HG03571 (cell line): ENCODE measurements around the gene ME3.
"Not testable (repeated sequence)": the region's sequence is repeated elsewhere in the genome, so short reads cannot be mapped to it uniquely, and the experiment has no call there.

Experiments used
- ATAC-seq: cut with Tn5 transposase; IDR thresholded peaks from one replicate; pipeline ENCODE4 v1.9.1; 2021; ENCODE audit not compliant: unreplicated experiment

Gene ME3

DNA sequence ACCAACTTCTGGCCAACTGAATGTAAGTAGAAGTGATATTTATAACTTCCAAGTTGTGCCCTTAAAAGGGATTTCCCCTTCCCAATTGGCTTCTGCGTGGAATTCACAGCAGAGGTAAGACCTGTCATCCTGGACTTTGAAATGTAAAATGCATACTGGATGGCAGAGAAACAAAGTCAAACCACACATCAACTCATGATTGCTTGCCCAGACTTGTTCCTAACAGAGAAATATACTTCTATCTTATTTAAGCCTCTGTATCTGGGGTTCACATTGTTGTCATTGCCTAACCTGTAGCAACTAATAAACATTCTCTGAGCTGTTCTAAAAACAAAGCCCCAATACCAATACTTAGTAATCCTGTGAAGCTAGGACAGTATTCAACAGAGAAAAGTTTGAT lies 6.2 kb downstream of the ME3 start:
- no peak for ATAC-seq

- no peak for ATAC-seq
Measured at GRCh38 chr11:86664930-86665329, 7.5 kb downstream of the ME3 start.

- no peak for ATAC-seq
Measured at GRCh38 chr11:86663761-86664160, 8.7 kb downstream of the ME3 start.

- ATAC-seq: no peak
Measured at GRCh38 chr11:86663291-86663690, 9.1 kb downstream of the ME3 start.

DNA sequence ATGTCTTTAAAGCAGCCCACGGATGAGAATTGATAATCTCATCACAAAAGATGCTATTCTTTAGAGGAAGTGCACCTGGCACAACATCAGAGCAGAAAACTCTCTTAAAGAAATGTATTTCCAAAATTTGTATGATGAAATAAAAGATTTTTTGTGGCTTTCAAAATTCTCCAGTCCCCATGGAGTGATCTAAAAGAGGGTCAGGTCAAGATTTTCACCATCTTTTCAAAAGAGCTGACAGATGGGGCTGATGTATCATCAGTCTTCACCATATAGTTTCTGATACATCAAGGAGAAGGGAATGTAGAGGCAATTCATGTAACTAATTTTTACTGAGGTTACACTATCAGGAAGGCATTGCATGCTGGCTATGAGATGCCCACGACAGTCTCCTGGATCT lies 11.7 kb downstream of the ME3 start:
- no peak for ATAC-seq

DNA sequence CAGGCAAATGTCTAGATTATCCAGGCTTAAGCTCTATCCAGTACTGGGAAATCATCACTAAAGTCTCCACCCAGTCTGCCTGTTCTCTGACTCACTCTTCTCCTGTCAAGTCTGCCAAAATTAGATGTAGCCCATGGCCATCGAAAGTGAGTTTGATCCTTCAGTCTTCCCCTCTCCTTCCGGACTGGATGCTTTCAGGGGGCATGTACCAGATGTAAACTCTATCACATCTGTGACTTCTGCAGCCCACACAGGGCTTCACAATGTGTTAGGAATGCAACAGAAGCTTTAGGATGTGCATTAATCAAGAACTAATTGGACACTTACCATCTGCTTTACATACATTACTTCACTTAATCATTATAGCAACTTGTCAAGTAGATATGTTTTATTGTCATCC lies 12.3 kb downstream of the ME3 start:
- ATAC-seq: no peak

DNA sequence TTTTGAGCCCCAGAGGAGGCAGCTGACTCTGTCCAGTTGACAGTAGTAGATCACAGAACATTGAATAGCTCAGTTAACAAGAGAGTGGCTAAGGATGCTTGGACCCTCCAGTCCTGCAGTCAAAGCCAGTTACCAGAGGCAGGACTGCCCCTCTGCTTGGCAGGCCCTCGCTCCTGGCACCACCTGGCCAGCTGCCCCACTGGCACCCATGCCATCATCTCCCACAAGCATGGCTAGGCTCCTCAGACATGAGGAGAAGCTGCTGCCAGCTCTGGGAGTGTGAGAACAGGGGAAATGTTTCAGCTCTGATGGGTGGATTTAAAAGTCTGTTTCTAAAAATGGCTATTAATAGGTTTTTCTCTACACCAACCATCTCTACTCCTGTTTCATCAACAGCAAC lies 13.9 kb downstream of the ME3 start:
- ATAC-seq: no peak

GRCh38 chr11:86645212-86645611 lies 27.2 kb downstream of the ME3 start:
- not testable (repeated sequence) for ATAC-seq

GRCh38 chr11:86644291-86644690 lies 28.1 kb downstream of the ME3 start:
- ATAC-seq: no peak

GRCh38 chr11:86641537-86642261 lies 30.7 kb downstream of the ME3 start:
- ATAC-seq: no peak

GRCh38 chr11:86639137-86639536 lies 33.3 kb downstream of the ME3 start:
- ATAC-seq: no peak

DNA sequence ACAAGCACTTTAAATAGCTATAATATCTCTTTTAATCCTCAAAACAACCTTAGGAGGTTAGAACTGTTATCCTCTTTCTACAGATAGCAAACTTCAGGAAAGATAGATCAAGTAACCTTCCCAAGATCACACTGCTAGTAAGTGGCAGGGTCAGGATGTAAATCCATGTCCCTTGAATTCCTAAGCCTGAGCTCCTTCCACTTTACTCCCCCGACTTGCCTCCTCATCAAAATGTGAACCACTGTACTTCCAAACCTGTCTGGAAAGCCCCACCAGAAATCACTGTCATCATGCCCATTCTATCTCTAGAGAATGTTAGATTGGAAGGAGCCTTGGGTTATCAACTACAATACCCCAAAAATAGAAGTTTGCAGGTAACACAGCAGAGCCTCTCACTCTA lies 33.7 kb downstream of the ME3 start:
- no peak for ATAC-seq

DNA sequence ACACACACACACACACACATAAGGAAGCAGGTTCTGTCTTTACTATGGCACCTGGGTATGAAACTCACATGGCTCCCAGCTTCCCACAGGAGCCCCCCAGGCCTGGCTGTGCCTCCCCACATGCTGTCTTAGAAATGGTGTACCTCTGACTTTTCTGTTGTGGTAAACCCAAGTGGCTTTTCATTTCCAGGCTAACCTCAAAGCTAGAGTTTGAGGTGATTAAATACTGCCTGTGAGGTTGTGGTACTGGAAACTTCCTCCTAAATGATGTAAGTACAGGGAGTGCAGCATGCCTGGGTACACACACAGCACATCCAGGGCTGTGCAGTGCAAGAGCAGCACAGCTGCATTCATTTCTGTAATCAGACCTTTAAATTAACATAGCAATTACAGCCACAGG lies 34.4 kb downstream of the ME3 start:
- no peak for ATAC-seq

DNA sequence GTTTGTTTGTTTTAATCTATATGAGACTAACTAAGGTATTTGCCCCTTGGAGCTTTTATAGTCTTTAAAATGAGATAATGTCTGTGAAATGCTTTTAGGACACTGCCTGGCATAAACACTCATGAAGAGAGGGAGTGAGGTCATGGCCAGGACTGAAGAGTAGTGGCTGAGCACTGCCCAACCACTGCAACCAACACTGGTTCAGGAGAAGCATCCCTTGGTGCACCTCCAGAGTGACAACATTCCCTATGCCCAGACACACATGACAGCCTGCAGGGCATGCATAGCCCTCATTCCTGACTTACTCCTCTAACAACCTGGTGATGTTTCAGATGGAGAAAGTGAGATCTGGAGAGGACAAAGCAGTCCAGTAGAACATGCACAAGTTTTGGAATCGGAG lies 36.1 kb downstream of the ME3 start:
- ATAC-seq: no peak

DNA sequence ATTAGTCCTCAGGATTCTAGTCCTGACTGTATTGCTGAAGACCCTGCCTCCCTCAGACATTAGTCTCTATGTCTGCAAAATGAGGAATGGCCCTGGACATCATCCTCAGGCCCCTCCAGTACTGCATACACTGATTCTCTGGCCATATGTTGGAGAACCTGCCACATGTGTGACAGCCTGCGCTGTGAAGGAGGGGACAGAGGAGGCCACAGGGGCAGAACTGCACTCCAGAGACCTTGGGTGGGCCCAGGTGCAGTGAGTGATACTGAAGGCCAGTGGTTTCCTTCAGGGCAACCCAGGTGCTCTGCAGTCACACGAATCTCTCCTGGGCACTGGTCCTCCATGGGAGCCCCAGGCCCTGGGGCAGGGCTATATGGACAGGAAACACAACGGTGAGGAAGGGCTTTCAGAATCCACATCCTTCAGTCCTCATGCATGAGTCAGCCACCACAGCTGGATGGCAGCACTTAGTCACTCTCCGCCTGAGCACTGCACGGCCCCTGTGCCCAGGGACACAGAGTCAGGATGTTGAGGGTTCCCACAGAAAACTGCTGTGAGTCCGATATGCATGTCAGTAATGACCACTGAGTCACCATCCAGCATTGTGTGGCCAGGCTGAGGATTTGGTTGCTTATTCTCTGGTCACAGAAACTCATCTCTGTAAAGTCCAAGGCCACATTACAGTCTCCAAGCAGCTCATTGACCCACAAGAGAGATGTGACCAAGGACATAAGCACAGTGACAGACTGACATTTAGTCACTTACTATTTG lies 39.7 kb downstream of the ME3 start:
- no peak for ATAC-seq

GRCh38 chr11:86630229-86630981 lies 42.0 kb downstream of the ME3 start:
- ATAC-seq: no peak

- ATAC-seq: no peak
Measured at GRCh38 chr11:86629045-86629706, 43.2 kb downstream of the ME3 start.

GRCh38 chr11:86627776-86628455 lies 44.5 kb downstream of the ME3 start:
- no peak for ATAC-seq

DNA sequence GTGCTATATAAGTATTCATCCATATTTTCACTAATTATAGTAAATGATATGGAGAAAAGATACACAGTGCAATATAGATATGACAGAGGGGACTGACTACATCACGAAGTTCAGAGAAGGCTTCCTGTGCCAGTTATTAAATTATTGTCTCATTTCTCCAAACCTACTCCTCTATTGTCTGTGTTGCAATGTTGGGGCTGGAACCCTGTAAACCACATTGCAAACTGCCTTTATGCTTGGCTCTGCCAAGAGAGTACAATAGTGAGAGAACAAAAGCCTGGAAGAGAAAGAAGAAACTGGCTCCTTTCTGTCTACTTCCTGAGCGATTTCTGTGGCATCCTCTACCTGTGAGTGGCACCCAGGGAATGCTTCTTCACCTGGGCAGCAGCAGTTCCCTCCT lies 46.4 kb downstream of the ME3 start:
- no peak for ATAC-seq

GRCh38 chr11:86625544-86625943 lies 46.9 kb downstream of the ME3 start:
- ATAC-seq: no peak

DNA sequence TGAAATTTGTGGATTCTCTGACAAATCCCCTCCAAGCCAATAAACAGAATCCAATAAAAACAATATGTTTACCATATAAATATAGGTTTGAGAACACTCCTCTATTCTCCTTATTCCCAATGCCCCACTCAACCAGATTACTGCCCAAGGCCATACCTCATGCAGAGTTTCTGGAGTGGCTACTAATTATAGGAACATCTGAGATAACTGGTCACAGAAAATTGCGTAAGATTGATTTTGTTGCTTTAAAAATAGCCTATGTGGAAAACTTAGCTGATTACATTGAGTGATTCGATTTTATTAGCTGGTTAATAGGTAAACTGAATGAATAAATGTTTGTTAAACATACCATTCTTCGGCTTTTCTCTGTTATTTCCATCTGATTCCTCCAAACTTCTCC lies 48.0 kb downstream of the ME3 start:
- no peak for ATAC-seq
